Suppressor macrophage treated with lipopolysaccharide for 1 hour (primary cell): ENCODE measurements around the gene NHERF2.

Experiments used
- DNase-seq, 3 donors: peaks; one replicate each; pipeline ENCODE4 v3.0.0-alpha.2; 2020 to 2022

The NHERF2 gene

DNA sequence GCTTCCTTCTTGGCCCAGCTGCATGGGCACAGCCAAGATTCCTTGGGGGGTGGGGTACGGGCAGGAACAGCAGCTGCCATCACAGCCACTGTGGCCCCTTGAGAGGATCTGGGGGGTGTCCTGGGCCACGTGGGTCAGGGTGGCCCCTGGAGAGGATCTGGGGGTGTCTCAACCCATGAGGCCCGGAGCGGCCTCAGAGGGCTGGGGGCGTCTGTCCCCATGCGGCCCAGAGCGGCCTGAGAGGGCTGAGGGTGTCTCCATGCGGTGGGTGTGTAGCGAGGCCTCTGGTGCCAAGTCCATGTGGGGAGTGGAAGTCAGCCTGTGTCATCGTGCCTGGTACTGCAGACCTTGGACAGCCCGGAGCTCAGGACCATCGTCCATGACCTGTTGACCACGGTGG, 34.8 kb downstream of the NHERF2 start:
- DNase-seq: no peak

DNA sequence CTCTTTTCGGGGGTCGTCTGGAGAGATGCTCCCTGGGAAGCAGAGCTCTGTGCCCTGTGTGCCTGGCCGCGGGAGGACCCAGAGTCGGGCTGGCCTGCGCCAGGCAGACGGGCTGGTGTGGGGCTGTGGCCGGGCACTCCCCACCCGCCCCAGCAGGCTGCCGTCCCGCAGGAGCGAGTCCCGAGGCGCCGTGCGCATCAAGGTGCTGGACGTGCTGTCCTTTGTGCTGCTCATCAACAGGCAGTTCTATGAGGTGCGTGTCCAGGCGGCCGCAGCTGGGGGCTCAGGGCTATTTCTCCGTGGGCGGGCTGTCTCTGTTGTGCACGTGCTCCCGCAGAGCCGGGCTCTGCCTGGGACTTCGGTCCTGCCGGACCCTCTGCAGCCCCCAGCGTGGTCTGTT, 36.1 kb downstream of the NHERF2 start:
- DNase-seq: no peak

DNA sequence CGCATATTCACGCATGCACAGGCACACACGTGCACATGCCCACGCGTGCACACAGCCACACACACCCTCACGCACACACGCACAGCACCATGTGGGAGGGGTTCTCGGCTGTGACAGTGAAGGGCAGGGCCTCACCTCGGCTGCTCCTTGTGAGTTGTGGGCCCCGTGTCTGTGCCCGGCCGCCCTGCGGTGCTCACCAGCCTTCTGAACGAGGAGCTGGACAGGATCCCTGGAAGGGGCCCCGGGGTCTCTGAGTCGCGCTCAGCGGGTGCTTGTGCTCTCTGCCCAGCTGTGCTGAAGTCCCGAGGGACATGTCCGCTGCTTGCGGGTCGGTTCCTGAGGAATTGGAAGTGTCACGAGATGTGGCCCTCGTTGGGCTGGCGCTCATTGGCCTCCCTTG, 37.2 kb downstream of the NHERF2 start:
- no peak for DNase-seq

DNA sequence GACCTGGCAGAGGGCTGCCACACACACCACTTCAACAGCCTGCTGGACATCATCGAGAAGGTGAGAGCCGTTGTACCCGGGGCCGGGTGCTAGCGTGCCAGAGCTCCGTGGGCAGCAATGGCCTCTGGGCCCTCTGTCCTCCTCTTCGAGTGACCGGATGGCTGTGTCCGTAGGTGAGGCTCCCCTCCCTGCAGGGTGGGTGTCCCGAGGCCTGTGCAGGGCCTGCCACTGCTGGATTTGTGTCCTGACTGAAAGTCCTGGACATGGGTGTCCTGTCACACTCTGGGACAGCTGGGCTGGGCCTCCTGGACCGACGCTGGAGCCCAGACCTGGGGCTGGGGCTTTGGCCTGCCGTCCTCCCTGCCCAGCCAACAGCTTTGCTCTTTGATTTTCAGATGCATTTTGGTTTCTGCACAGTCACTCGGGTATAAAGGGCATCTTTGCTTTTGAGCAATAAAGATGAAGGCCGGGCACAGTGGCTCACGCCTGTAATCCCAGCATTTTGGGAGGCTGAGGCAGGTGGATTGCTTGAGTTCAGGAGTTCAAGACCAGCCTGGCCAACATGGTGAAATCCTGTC, 37.8 kb downstream of the NHERF2 start:
- no peak for DNase-seq

DNA sequence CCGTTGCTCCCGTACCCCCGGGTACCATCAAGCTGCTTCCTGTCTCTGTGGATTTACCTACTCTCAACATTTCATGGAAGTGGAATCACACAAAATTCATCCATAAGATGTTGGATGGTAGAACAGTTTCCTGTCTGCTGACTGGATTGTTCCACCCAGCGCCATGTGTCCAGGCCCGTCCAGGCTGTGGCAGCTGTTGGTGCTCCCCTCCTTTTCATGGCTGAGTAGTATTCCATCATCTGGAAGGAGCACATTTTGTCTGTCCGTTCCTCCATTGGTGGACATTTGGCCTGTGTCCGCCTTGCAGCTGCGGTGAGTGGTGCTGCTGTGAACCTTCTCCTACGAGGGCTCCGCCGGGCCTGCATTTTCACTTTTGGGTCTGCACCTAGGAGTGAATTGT, 39.4 kb downstream of the NHERF2 start:
- DNase-seq: no peak

DNA sequence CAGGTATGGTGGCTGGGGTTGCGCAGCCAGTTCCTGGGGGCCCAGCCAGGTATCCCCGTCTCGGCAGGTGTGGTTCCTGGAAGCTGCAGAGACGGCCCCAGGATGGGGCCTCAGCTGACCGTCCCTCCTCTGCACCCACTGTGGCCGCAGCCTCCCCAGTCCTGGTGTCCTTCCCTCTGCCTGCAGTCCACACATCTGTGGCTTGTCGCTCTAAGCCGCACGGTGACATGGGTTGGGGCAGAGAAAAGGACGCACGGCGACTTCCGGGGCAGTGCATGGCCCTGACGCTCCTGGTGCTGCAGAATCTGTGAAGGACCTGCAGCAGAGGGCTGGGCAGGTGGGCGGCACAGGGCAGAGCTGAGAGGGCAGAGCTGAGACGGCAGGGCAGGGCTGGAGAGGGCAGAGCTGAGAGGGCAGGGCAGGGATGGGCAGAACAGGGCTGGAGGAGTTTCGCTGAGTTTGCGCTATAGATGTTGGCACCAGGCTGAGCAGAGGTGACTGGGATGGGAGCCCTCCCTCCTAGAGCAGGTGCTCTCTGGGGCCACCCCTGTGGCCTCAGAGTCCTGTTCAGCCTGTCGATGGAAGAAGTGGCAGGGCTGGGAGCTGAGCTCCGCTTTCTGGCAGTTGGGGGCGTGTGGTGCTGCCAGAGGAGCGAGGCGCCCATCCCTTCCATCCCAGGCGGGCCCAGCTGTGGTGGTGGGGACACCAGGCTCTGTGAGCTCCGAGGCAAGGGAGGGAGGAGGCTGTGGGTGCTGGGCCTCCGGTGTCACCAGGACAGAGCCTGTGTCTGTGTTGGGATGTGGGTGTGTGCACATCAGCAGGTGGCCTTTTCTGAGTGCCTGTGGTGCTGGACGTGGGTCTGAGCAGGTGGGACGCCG, 44.1 kb downstream of the NHERF2 start:
- DNase-seq: no peak

DNA sequence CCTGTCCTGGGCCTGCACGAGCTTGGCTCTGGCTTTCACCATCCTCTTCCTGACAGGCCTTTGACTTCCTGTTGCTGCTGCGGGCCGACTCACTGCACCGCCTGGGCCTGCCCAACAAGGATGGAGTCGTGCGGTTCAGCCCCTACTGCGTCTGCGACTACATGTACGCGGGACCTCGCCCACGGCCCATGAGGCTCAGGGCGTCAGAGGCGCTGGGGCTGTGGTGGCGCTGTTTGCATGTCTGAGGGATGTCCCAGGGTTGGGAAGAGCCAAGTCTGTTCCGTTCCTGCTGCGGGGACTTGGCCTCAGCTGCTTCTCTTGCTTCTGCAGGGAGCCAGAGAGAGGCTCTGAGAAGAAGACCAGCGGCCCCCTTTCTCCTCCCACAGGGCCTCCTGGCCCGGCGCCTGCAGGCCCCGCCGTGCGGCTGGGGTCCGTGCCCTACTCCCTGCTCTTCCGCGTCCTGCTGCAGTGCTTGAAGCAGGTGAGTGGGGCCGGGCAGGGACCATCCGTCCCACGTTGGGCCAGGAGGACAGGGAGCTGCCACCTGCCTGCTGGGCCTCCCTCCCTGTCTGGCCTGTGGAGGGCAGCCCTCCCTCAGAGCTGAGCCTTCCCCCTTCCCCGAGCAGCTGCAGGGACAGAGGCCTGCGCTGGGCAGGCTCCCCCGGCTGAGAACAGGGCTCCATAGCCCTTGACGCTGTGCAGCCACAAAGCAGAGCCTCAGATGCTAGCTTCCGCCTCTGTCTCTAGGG, 44.9 kb downstream of the NHERF2 start:
- DNase-seq: no peak

DNA sequence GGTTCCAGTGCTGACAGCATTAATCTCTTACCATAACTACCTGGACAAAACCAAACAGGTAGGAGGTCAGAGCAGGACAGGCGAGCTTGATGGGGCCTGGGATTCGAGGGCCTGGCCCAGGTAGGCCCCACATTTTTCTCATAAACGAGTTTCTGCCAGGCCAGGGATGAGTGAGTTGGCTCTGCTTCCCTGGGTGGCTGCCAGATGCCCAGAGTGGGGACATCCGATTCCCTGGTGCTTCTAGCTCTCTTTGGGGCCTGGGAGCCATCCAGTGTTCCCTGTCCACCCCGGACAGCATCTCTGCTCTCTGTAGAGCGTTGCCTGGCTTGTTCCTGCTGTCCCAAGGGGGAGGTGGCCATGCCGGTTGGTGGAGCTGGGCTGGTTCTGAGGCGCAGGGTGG, 46.2 kb downstream of the NHERF2 start:
- DNase-seq: no peak

DNA sequence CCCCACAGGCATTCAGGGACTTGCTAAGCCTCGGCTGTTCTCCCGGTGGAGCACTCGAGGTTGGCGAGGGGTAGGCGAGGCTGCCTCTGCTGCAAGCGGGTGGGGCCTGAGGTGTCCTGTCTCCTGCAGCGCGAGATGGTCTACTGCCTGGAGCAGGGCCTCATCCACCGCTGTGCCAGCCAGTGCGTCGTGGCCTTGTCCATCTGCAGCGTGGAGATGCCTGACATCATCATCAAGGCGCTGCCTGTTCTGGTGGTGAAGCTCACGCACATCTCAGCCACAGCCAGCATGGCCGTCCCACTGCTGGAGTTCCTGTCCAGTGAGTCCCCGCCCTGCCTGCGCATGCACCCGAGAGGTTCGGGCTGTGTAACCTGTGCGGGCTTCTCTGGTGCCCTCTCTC, 47.4 kb downstream of the NHERF2 start:
- DNase-seq: no peak

DNA sequence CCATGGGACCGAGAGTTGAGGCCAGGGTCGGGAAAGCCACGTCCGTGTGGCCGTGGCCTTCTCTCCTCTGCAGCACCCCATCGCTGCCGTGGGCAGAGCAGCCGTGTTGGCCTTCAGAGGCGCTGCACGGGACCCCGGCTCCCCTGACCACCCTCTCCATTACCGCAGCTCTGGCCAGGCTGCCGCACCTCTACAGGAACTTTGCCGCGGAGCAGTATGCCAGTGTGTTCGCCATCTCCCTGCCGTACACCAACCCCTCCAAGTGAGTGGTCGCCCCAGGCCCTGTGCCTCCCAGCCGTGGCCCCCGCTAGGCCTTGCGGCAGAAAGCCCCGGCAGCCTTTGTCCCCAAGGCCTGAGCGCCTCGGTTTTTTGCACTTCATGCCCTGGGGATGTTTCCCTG, 48.9 kb downstream of the NHERF2 start:
- no peak for DNase-seq

DNA sequence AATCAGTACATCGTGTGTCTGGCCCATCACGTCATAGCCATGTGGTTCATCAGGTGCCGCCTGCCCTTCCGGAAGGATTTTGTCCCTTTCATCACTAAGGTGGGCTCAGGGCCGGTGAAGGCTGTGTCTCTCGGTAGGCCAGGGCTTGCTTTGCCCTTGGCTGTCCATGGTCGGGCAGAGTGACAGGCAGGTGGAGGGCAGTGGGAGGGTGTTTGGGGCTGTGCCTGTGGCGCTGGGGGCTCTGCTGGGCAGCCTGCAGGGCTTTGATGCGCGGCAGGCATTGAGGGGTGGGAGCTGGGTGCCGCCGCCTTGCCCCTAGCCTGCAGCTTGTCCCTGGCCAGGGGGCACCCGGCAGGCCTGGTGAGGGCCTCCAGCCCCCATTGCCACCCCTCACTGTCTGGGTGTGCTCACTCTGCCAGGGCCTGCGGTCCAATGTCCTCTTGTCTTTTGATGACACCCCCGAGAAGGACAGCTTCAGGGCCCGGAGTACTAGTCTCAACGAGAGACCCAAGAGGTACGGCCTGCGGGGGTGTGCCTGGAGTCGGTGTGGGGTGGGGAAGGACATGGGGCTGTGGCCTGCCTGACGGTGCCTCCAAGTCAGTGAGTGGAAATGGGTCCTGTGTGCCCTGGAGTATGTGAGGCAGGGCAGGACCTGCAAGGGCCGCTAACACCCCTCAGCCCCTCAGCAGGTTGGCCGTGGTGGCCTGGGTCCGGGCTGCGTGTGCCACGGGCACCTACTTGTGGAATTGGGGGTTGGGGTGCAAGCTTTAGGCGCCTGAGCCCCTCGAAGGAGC, 49.6 kb downstream of the NHERF2 start:
- DNase-seq: no peak

DNA sequence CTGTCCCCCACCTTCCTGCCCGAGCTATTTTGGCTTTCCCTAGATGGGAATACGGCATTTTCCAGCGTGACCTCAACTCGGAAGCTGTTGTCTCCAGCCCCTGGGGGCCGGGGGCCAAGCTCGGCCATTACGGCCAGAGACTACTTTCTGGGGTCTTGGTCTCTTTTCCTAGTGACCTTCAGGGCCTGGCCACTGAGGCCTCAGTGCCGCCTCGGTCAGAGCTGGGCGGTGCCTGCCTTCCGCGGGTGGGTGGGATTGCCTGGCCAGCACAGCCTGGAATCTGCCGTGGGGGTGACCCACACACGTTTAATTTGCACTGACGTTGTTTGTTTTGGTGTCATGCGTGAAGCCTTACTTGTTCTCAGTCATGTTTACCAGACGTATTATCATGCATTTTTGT, 50.3 kb downstream of the NHERF2 start:
- DNase-seq: no peak

DNA sequence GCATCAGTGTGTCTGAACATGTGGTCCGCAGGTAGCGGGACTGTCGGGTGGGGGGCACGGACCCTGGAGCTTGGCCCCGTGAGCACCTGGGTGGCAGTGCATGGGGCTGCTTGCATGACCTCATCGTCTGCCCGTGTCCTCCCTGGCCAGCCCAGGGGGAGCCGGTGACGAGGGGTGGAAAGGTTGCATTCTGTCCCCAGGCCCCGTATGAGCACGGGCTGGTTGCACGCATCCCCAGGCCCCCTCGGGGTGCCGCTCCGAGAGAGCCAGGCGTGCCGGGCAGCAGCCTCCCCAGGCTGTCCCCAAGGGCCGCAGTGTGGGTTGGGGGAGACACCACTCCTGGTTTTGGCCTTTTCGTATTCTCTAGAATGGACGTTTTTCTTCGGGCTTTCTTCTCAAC, 51.0 kb downstream of the NHERF2 start:
- no peak for DNase-seq

DNA sequence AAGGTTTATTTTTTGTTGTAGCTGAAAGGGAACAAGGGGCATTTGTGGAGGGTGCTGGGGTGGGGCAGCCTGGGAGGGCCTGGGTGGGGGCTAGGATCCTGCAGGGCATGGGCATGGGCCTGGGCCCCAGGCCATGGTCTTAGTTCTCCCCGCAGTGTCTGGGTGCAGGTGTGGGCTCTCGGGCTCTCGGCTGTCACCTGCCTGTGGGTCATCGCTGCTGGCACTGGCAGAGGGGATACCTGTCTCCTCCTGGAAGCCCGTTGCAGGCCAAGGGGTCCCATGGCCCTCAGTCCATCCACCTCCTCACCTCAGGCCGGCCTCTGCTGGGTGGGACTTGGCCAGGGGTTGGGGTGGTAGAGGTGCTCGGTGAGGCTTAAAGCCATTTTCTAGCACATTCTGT, 51.4 kb downstream of the NHERF2 start:
- DNase-seq: no peak

DNA sequence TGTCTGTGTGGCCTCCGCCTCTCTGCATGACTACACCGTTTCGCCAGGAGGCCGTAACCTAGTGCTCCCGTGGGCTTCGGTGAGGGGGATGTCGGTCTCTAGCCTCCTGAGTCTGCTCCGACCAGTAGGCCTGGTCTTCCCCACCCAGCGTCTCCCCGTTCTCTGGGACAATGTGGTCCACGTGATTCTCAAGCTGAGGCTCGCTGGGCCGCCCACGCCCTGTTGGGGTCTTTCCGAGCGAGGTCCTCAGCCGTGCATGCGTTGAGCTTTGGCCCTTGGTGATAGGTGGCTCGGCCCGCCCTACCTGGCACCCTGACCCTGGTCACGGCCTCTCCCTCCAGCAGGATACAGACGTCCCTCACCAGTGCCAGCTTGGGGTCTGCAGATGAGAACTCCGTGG, 52.0 kb downstream of the NHERF2 start:
- DNase-seq: no peak

DNA sequence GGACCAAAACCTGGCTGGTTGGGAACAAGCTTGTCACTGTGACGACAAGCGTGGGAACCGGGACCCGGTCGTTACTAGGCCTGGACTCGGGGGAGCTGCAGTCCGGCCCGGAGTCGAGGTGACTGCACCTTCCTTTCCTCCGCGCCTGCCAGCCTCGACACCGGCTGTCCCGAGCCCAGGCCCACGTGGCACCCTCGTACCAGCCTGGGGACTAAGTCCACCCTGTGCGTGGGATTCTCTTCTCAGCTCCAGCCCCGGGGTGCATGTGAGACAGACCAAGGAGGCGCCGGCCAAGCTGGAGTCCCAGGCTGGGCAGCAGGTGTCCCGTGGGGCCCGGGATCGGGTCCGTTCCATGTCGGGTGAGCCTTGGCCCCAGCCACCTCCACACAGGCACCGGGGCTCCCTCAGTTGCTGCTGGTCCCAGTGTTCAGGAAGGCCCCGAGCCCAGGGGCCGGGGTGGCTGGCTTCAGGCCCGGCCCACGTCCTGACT, 52.7 kb downstream of the NHERF2 start:
- no peak for DNase-seq

DNA sequence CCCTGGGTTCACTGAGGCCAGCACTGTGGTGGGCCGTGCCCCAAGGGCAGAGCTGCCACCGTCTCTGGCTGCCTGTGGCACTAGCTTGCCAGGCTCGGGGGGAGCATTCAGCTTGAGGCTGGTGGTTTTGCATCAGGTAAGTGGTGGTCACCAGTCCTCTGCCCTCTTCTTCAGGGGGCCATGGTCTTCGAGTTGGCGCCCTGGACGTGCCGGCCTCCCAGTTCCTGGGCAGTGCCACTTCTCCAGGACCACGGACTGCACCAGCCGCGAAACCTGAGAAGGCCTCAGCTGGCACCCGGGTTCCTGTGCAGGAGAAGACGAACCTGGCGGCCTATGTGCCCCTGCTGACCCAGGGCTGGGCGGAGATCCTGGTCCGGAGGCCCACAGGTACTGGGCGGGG, 53.3 kb downstream of the NHERF2 start:
- DNase-seq: no peak

DNA sequence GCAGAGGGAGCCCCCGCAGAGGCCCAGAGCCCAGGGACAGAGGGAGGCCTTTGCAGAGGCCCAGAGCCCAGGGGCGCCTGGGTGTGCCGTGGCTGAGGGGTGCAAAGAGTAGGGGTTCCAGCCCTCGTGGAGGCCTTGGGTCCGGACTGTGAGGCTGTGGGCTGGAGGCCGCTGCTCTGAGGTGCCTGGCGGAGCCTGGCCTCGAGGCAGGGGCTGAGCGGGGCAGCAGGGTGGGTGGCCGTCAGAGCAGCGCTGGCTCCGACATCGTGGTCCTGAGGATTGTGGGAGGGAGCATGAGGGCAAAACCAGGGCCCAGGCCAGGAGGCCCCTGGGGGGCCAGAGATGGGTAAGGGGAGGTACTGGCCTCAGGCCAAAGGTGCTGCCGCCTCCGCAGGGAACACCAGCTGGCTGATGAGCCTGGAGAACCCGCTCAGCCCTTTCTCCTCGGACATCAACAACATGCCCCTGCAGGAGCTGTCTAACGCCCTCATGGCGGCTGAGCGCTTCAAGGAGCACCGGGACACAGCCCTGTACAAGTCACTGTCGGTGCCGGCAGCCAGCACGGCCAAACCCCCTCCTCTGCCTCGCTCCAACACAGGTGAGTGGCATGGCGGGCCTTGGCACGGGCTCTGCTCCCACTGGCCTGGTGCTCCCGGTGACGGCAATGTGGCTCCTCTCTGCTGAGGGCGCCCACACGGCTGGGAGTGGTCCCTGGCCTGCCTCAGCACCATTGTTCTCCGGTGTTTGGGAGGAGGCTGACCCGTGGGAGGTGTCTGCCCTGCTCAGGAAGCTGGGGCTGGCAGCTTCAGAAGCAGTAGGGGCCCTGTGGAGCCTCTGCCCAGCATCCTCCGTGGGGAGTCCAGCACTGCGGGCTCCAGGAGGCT, 54.7 kb downstream of the NHERF2 start:
- no peak for DNase-seq

DNA sequence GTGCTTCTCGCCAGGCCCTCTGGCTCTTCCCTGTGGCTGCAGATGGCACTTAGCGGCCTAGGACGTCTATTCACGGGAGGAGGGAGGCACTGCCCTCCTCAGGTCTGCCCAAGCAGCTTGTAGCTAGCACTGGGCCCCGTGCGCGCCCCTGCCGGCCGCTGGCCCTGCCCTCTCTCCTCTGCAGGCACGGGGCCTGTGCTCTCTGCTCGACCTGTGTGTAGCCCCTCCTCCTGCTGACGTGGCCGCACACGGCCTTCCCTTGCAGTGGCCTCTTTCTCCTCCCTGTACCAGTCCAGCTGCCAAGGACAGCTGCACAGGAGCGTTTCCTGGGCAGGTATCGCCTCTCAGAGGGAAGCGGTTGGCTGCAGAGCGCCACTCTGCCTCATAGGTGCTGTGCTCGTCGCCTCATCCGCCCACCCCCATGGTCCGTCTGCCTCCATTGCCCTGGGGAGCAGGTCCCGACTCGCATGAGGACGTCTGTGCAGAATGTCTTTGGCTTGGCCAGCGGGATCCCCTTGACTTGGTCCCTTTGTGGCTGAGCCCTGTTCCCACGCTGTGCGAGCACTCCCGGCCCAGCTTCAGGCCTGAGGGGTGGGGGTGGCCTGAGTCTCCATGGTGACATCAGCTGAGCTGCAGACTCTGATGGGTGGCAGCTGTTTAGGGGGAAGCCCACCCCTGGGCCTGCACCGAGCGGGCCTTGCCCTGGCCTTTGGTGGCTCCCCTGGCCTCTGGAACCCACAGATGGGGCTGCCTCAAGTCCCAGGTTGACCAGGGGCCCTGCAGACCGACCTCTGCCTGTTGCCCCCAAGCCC, 55.7 kb downstream of the NHERF2 start:
- DNase-seq: no peak

DNA sequence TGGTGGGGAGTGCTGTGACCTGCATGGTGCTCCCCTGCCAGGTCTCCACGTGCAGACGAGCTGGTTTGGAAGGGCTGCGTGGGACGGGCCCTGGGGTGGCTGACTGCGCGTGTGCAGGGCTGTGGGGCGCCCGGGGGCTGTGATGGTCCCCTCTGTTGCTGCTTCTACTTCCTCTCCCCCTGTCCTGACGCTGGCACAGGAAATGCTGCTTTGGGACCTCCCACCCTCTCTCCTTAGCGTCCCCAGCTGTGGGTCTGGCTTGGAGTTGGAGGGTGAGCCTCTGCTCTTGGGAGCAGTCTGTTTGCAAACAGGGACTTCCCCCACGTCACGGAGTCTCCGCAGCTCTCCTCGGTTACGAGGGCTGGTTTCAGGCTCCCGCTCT, 56.3 kb downstream of the NHERF2 start:
- no peak for DNase-seq

DNA sequence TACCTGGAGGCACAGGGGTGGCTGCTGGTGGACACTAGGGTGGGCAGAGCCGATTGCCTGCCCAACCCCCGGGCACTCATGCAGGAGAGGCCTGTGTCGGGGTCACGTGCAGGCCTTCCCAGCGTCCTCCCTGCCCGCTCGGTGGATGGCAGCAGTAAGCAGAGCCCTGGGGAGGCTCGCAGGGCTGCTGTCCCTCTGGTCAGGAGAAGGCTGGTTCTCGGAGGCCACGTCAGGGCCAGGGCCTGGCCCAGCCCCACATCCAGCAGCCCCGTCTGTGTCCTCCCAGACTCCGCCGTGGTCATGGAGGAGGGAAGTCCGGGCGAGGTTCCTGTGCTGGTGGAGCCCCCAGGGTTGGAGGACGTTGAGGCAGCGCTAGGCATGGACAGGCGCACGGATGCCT, 56.7 kb downstream of the NHERF2 start:
- no peak for DNase-seq
